RPMI7951 (cell line): Measurements from ENCODE around the gene BEST1. TPM values are rescaled to one million over a fixed set of nuclear protein-coding genes. Genes with fewer than 3 reads are reported as not detected.
"Not testable (repeated sequence)": the region's sequence is repeated elsewhere in the genome, so short reads cannot be mapped to it uniquely, and the experiment has no call there.

ENCODE experiments used
- DNase-seq: peaks from one replicate; pipeline ENCODE4 v3.0.0-alpha.2; 2012; ENCODE audit warnings: low read depth
- total RNA-seq: library from RNA; depleted of rRNA; stranded (reverse); fragments of >200 nt; shearing (Covaris generic); gene quantifications from 2 replicates; pipeline ENCODE4 v1.2.3, GENCODE V29; 2014

BEST1 gene
- total RNA-seq, 1 experiment from 2014 or later, result 0.12 TPM

GRCh38 chr11:61976420-61976800, 26.3 kb downstream of the BEST1 start:
- DNase-seq, result no peak

- DNase-seq, result no peak
Observed at GRCh38 chr11:61976813-61977475, 26.8 kb downstream of the BEST1 start.

- DNase-seq, result no peak
Observed at GRCh38 chr11:61978703-61979661, 28.8 kb downstream of the BEST1 start.

- DNase-seq, result no peak
Observed at GRCh38 chr11:61980783-61981541, 30.8 kb downstream of the BEST1 start.

GRCh38 chr11:61983419-61983818, 33.3 kb downstream of the BEST1 start:
- no peak for DNase-seq

GRCh38 chr11:61985869-61986268, 35.7 kb downstream of the BEST1 start:
- DNase-seq, result no peak

GRCh38 chr11:61994981-61995380, 44.8 kb downstream of the BEST1 start:
- no peak for DNase-seq

GRCh38 chr11:61996933-61997332, 46.8 kb downstream of the BEST1 start:
- no peak for DNase-seq

GRCh38 chr11:61999141-61999975, 49.2 kb downstream of the BEST1 start:
- DNase-seq, result no peak

- DNase-seq, result no peak
Observed at GRCh38 chr11:62000539-62001446, 50.6 kb downstream of the BEST1 start.

GRCh38 chr11:62001450-62002191, 51.5 kb downstream of the BEST1 start:
- no peak for DNase-seq

- not testable (repeated sequence) for DNase-seq
Observed at GRCh38 chr11:62002283-62002682, 52.1 kb downstream of the BEST1 start.

- DNase-seq, result peak; percentile 99
Observed at GRCh38 chr11:62004473-62004872, 54.3 kb downstream of the BEST1 start.

- no peak for DNase-seq
Observed at GRCh38 chr11:62008193-62008592, 58.0 kb downstream of the BEST1 start.

GRCh38 chr11:62010935-62011528, 60.9 kb downstream of the BEST1 start:
- no peak for DNase-seq

GRCh38 chr11:62011881-62012280, 61.7 kb downstream of the BEST1 start:
- DNase-seq, result no peak

GRCh38 chr11:62012451-62012831, 62.3 kb downstream of the BEST1 start:
- peak; percentile 94 for DNase-seq

- peak; percentile 93 for DNase-seq
Observed at GRCh38 chr11:62012832-62013461, 62.8 kb downstream of the BEST1 start.
